Left lung (tissue), 10 donors: Measurements from ENCODE around the gene MARK3. TPM values are rescaled to one million over a fixed set of nuclear protein-coding genes. Genes with fewer than 3 reads are reported as not detected.
A peak's percentile ranks its signal among the peaks of the same experiment; 100 is the strongest.

Experiments
- ATAC-seq: fragments of 200-7000 bp; cut with Tn5 transposase; one replicate; pipeline ENCODE4 v1.9.1; 2020; ENCODE audit warnings: moderate library complexity
- DNase-seq, 4 donors: peaks; one replicate each; pipeline ENCODE4 v3.0.0-alpha.2; 2013 to 2020
- H3K27ac ChIP-seq, 2 donors: fragments of 200-600 bp; sonication (generic) in 1 of 2; one replicate each; pipeline versions ENCODE4 v1.5.0 to v1.8.0; 2020 to 2021
- H3K27me3 ChIP-seq, 2 donors: fragments of 200-600 bp; sonication (generic) in 1 of 2; one replicate each; pipeline versions ENCODE4 v1.5.0 to v1.8.0; 2020 to 2021
- H3K36me3 ChIP-seq, 2 donors: fragments of 200-600 bp; sonication (generic) in 1 of 2; one replicate each; pipeline versions ENCODE4 v1.5.0 to v1.8.0; 2020 to 2021
- H3K4me1 ChIP-seq, 2 donors: fragments of 200-600 bp; one replicate each; pipeline ENCODE4 v1.8.0; 2021
- H3K4me3 ChIP-seq, 2 donors: fragments of 200-600 bp; sonication (generic) in 1 of 2; one replicate each; pipeline versions ENCODE4 v1.5.0 to v1.8.0; 2020 to 2021; ENCODE audit warnings: mild to moderate bottlenecking in 1 of 2
- H3K9me3 ChIP-seq, 2 donors: fragments of 200-600 bp; sonication (generic) in 1 of 2; one replicate each; pipeline versions ENCODE4 v1.5.0 to v1.8.0; 2020 to 2021
- CTCF ChIP-seq, 2 donors: fragments of 200-600 bp; sonication (generic) in 1 of 2; IDR thresholded peaks; one replicate each; pipeline versions ENCODE4 v1.5.0 to v1.8.0; 2021; ENCODE audit warnings: antibody characterized with exemption in 2 of 2
- intact Hi-C, 2 donors: fragments of 100-400 bp; cut with DNase I; formaldehyde crosslinking; loops; one replicate each; pipeline versions ENCODE4 v1.11.2 to v1.14.2; 2022
- polyA plus RNA-seq, 6 donors: library from polyadenylated mRNA; unstranded; fragments of 120-200 nt; gene quantifications; one replicate each; pipeline ENCODE4 v1.2.1, GENCODE V29; 2013; ENCODE audit not compliant: insufficient read length in 6 of 6
- total RNA-seq, 2 donors: library from RNA; stranded (reverse); fragmentation: NEBNext Ultra II Directional; extraction: Animal tissue kit (Norgen Biotek cat#: 25700); gene quantifications; one replicate each; pipeline ENCODE4 v1.2.1, GENCODE V29; 2021
- donor health status: DM: no; HTN: yes; CAD: no.
- donor health status: DM: no; HTN: no; CAD: no.

The MARK3 gene
- total and polyA plus RNA-seq, 8 donors = 78.8 to 135 (median 122) TPM

- intact Hi-C loops = no loop called here
- no peak overlapping the region for H3K27ac ChIP-seq
Observed at GRCh38 chr14:103489621-103490020, 104.4 kb downstream of the MARK3 start.

GRCh38 chr14:103491691-103492090, 106.5 kb downstream of the MARK3 start:
- ATAC-seq (no peak), DNase-seq (no peak)
- no peaks in the 10 kb centered on the region for H3K27me3 ChIP-seq
- no peak for TF ChIP-seq CTCF (IDR thresholded peaks at IDR 0.05)
- peaks cover 0 to 97% of the 10 kb centered on the region in 2 donors for H3K36me3 ChIP-seq
- no peak overlapping the region for H3K4me3 ChIP-seq
- no peaks in the 10 kb centered on the region for H3K4me1 ChIP-seq
- intact Hi-C loops = no loop called here
- no peaks in the 10 kb centered on the region for H3K9me3 ChIP-seq
- H3K27ac ChIP-seq = no peak overlapping the region

More at GRCh38 chr14:103489621-103490020, 104.4 kb downstream of the MARK3 start:
- Histone ChIP-seq H3K36me3 (peaks cover 0 to 93% of the 10 kb centered on the region in 2 donors), H3K9me3 (no peaks in the 10 kb centered on the region), H3K27me3 (no peaks in the 10 kb centered on the region), H3K4me1 (no peaks in the 10 kb centered on the region), H3K4me3 (no peak overlapping the region)
- DNase-seq (no peak), ATAC-seq (no peak)
- TF ChIP-seq CTCF (IDR thresholded peaks at IDR 0.05) = no peak

GRCh38 chr14:103492156-103492925, 107.1 kb downstream of the MARK3 start:
- ATAC-seq (peak; percentile 41), DNase-seq (no peak)
- Histone ChIP-seq H3K36me3 (peaks cover 0 to 99% of the 10 kb centered on the region in 2 donors), H3K4me3 (no peak overlapping the region), H3K4me1 (no peaks in the 10 kb centered on the region), H3K27me3 (no peaks in the 10 kb centered on the region), H3K27ac (peak overlapping the region; percentile 1 to 2), H3K9me3 (no peaks in the 10 kb centered on the region)
- intact Hi-C loops = no loop called here
- TF ChIP-seq CTCF (IDR thresholded peaks at IDR 0.05) = no peak

GRCh38 chr14:103495854-103496253, 110.6 kb downstream of the MARK3 start:
- no peaks in the 10 kb centered on the region for H3K9me3 ChIP-seq
- peaks cover 0 to 3% of the 10 kb centered on the region in 2 donors for H3K4me1 ChIP-seq
- ATAC-seq (peak; percentile 5), DNase-seq (no peak)
- intact Hi-C loops = no loop called here
- TF ChIP-seq CTCF (IDR thresholded peaks at IDR 0.05) = no peak
- no peak overlapping the region for H3K27ac ChIP-seq
- H3K36me3 ChIP-seq = peaks cover 0 to 92% of the 10 kb centered on the region in 2 donors
- H3K27me3 ChIP-seq = no peaks in the 10 kb centered on the region
- H3K4me3 ChIP-seq = no peak overlapping the region

GRCh38 chr14:103496776-103497175, 111.6 kb downstream of the MARK3 start:
- H3K9me3 ChIP-seq = no peaks in the 10 kb centered on the region
- H3K4me1 ChIP-seq = peaks cover 0 to 3% of the 10 kb centered on the region in 2 donors
- H3K4me3 ChIP-seq = no peak overlapping the region
- no peak for TF ChIP-seq CTCF (IDR thresholded peaks at IDR 0.05)
- no peak for DNase-seq
- intact Hi-C loops = no loop called here
- H3K27me3 ChIP-seq = no peaks in the 10 kb centered on the region
- no peak for ATAC-seq
- peaks cover 0 to 92% of the 10 kb centered on the region in 2 donors for H3K36me3 ChIP-seq
- no peak overlapping the region for H3K27ac ChIP-seq
